K562 (cell line): ENCODE data around the gene HNRNPA3. TPM values are rescaled to one million over a fixed set of nuclear protein-coding genes. Genes with fewer than 3 reads are reported as not detected.

Source experiments
- ARID2 ChIP-seq: fragments of 450-650 bp; IDR thresholded peaks from 2 replicates; pipeline ENCODE4 v1.6.1; 2017; ENCODE audit warnings: antibody characterized with exemption, mild to moderate bottlenecking
- BRCA1 ChIP-seq, 2 experiments: fragments of 450-650 bp in 1 of 2; sonication (generic) in 1 of 2; formaldehyde crosslinking in 1 of 2; IDR thresholded peaks; 2 replicates each; pipeline versions ENCODE4 v1.5.0 to v1.6.1; 2017 to 2020; ENCODE audit warnings: mild to moderate bottlenecking in 1 of 2, missing genetic modification reagents in 1 of 2
- CBX5 ChIP-seq: IDR thresholded peaks from 2 replicates; pipeline ENCODE4 v1.6.1; 2014; ENCODE audit warnings: low read depth, borderline replicate concordance
- E2F8 ChIP-seq: fragments of 450-650 bp; IDR thresholded peaks from 2 replicates; pipeline ENCODE4 v1.7.1; 2018; ENCODE audit warnings: mild to moderate bottlenecking, low read depth; ENCODE audit not compliant: partially characterized antibody
- ESRRB ChIP-seq: fragments of 250-450 bp; sonication (Bioruptor Pico); IDR thresholded peaks from 2 replicates; pipeline ENCODE4 v1.5.0; 2020; ENCODE audit warnings: mild to moderate bottlenecking, moderate library complexity, borderline replicate concordance
- POLR2AphosphoS5 ChIP-seq: IDR thresholded peaks from 2 replicates; pipeline ENCODE4 v1.6.1; 2011; ENCODE audit warnings: mild to moderate bottlenecking, low read depth, low read length, moderate library complexity; ENCODE audit not compliant: control insufficient read depth, insufficient read depth
- RBM14 ChIP-seq: fragments of 200-400 bp; formaldehyde crosslinking; IDR thresholded peaks from 2 replicates; pipeline ENCODE4 v1.6.1; 2018; ENCODE audit warnings: low read depth, mild to moderate bottlenecking, low read length, moderate library complexity, borderline replicate concordance; ENCODE audit not compliant: insufficient read depth
- SLC30A9 ChIP-seq: fragments of 250-450 bp; sonication (Bioruptor Pico); IDR thresholded peaks from 2 replicates; pipeline ENCODE4 v1.8.0; 2022; ENCODE audit warnings: mild to moderate bottlenecking, moderate library complexity
- TGIF2 ChIP-seq: sonication (generic); formaldehyde crosslinking; IDR thresholded peaks from 2 replicates; pipeline ENCODE4 v1.8.1; 2022; ENCODE audit warnings: mild to moderate bottlenecking, missing genetic modification reagents, moderate library complexity
- UBTF ChIP-seq, 2 experiments: IDR thresholded peaks; 2 replicates each; pipeline ENCODE4 v1.6.1; 2012; ENCODE audit warnings: improper control_type of control experiment in 2 of 2, low read depth in 2 of 2, low read length in 2 of 2, borderline replicate concordance in 1 of 2
- YY1 ChIP-seq, 3 experiments: IDR thresholded peaks; 2 replicates each; pipeline ENCODE4 v1.6.1; 2011; ENCODE audit warnings: low read length in 2 of 3, mild to moderate bottlenecking in 2 of 3, moderate library complexity in 2 of 3, borderline replicate concordance in 1 of 3, control low read depth in 1 of 3, low read depth in 1 of 3; ENCODE audit not compliant: insufficient read depth in 3 of 3, insufficient replicate concordance in 2 of 3, control insufficient read depth in 1 of 3, insufficient read length in 1 of 3; ENCODE audit errors: extremely low read depth in 1 of 3
- ZBTB2 ChIP-seq: fragments of 450-650 bp; IDR thresholded peaks from 2 replicates; pipeline ENCODE4 v1.6.1; 2016; ENCODE audit warnings: antibody characterized with exemption
- ZNF121 ChIP-seq: sonication (generic); formaldehyde crosslinking; conservative IDR thresholded peaks from 2 replicates; pipeline ENCODE4 v1.8.0; 2022; ENCODE audit warnings: missing genetic modification reagents
- polyA plus RNA-seq, 8 experiments: library from polyadenylated mRNA; depleted of rRNA in 4 of 8; stranded (reverse) in 5 of 8; unstranded in 3 of 8; fragments of >200 nt; fragmentation: Nextera tagmentation in 2 of 8; fragmentation: Illumina TruSeq in 1 of 8; extraction: Ambion mirVana in 2 of 8; extraction: Trizol in 1 of 8; gene quantifications; 2 replicates each; pipeline versions ENCODE4 v1.2.1 to v1.2.3, GENCODE V29; 2011 to 2014; ENCODE audit warnings: inconsistent platforms in 1 of 8, missing spikeins in 1 of 8
- total RNA-seq, 7 experiments: library from RNA; depleted of rRNA in 6 of 7; stranded (reverse); fragments of >200 nt in 6 of 7; fragmentation: Illumina TruSeq in 2 of 7; extraction: Trizol in 2 of 7; gene quantifications; 2 replicates each; pipeline versions ENCODE4 v1.2.1 to v1.2.3, GENCODE V29; 2011 to 2021; ENCODE audit warnings: low replicate concordance in 1 of 7
- TF ChIP-seq, protein P1 (sequence below): fragments of 450-650 bp; IDR thresholded peaks from 2 replicates; pipeline ENCODE4 v1.6.1; 2016
- TF ChIP-seq, protein P2 (sequence below): fragments of 450-650 bp; IDR thresholded peaks from 2 replicates; pipeline ENCODE4 v1.7.0; 2016; ENCODE audit warnings: borderline replicate concordance

The HNRNPA3 gene
- total and polyA plus RNA-seq, 9 of the 15 experiments (the other 6 are each of a cell fraction or from before 2014, with no cell fraction given), result 72.8 to 428 (median 192) TPM

DNA sequence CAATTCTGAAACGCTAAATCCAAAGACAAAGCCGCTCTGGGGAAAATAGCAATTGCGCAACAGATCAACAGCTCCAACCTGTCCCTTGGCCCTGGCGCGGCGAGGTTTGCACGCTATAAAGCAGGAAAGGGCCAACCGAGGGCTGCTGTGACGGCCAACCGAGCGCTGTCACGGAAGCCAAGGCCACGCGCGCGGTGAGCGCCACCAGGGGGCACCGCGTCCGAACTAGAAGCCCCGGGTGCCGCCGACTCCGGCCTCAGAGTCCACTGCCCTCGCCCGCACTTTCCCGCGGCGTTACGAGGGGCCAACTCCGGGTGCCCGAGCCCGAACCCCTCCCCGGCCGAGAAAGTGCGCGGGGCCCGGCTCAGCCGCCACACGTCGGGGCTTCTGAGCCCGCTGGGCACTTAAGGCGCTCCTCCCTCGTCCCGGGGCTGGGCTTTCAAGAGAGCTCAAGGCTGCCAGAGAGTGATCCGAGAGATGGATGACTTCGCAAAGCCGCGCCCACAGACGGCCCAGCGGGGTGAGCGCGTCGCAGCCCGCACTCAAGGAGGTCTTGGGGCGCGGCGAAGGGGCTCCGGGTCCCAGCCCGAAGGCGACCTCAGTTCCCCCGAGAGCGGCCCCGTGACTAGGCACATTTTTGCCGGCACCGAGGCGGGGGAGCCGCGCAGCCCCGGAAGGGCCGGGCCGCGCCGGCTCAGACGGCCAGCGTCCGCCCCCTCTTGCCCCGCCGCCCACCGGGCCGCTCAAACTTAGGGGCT lies 51.0 kb downstream of the HNRNPA3 start (continued):
- TF ChIP-seq YY1 (IDR thresholded peaks at IDR 0.05; ENCODE audit: borderline replicate concordance in 1 of 3, control insufficient read depth in 1 of 3, extremely low read depth in 1 of 3, insufficient read depth in 3 of 3, insufficient read length in 1 of 3, insufficient replicate concordance in 2 of 3, low read depth in 1 of 3, low read length in 2 of 3) (peak in 2 of 3 experiments; percentile 73 to 77), TGIF2 (peak; percentile 97), ESRRB (CRISPR knock-in tag) (no peak), CBX5 (peak; percentile 93), POLR2AphosphoS5 (peak; percentile 54), UBTF (IDR thresholded peaks at IDR 0.05; ENCODE audit: borderline replicate concordance in 1 of 2, low read depth in 2 of 2, low read length in 2 of 2) (peak; percentile 20 to 98; a peak in 3 of 4 replicates), E2F8 (peak; percentile 49), SLC30A9 (CRISPR knock-in tag) (no peak; the same call in 1 of the 2 replicates), RBM14 (peak; percentile 97; the same call in 1 of the 2 replicates), ARID2 (peak; percentile 60; the same call in 1 of the 2 replicates), BRCA1 (IDR thresholded peaks at IDR 0.05) (no peak), BRCA1 (CRISPR knock-in tag; IDR thresholded peaks at IDR 0.05) (no peak), ZNF121 (CRISPR knock-in tag) (peak; percentile 36; the same call in 1 of the 2 replicates), ZBTB2 (peak; percentile 75)
- TF ChIP-seq, protein P1, sequence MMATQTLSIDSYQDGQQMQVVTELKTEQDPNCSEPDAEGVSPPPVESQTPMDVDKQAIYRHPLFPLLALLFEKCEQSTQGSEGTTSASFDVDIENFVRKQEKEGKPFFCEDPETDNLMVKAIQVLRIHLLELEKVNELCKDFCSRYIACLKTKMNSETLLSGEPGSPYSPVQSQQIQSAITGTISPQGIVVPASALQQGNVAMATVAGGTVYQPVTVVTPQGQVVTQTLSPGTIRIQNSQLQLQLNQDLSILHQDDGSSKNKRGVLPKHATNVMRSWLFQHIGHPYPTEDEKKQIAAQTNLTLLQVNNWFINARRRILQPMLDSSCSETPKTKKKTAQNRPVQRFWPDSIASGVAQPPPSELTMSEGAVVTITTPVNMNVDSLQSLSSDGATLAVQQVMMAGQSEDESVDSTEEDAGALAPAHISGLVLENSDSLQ, result peak; percentile 63
- TF ChIP-seq, protein P2, sequence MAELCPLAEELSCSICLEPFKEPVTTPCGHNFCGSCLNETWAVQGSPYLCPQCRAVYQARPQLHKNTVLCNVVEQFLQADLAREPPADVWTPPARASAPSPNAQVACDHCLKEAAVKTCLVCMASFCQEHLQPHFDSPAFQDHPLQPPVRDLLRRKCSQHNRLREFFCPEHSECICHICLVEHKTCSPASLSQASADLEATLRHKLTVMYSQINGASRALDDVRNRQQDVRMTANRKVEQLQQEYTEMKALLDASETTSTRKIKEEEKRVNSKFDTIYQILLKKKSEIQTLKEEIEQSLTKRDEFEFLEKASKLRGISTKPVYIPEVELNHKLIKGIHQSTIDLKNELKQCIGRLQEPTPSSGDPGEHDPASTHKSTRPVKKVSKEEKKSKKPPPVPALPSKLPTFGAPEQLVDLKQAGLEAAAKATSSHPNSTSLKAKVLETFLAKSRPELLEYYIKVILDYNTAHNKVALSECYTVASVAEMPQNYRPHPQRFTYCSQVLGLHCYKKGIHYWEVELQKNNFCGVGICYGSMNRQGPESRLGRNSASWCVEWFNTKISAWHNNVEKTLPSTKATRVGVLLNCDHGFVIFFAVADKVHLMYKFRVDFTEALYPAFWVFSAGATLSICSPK, result no peak
